ENCODE measurements around the gene GFAP. TPM values are rescaled to one million over a fixed set of nuclear protein-coding genes. Genes with fewer than 3 reads are reported as not detected.

GFAP gene
- total RNA-seq, 1 experiment from 2014 or later, result 1.6 TPM

GRCh38 chr17:44930667-44931066, 15.4 kb upstream of the GFAP start:
- H3K4me1 Mint-ChIP-seq, result no peaks in the 10 kb centered on the region
- no peak for TF ChIP-seq NR3C1 (CRISPR knock-in tag; conservative IDR thresholded peaks at IDR 0.05; ENCODE audit: low read depth)
- no peaks in the 10 kb centered on the region for H3K9me3 Mint-ChIP-seq
- no peaks in the 10 kb centered on the region for H3K27me3 Mint-ChIP-seq (ENCODE audit: low read depth)
- CTCF ChIA-PET, result interaction anchor here (0.9 to 1.0 kb wide), 2 partner anchors 8 to 10 kb away, joined by 3 read pairs; no protein-coding TSS in a partner anchor
- DNase-seq (ENCODE audit: low spot score) (no peak), ATAC-seq (no peak)
- H3K36me3 Mint-ChIP-seq, result peaks cover 73% of the 10 kb centered on the region
- H3K27ac Mint-ChIP-seq, result no peak overlapping the region
- POLR2A ChIA-PET, result no interaction called here
- no peak overlapping the region for H3K4me3 Mint-ChIP-seq

- Mint-ChIP-seq H3K9me3 (no peaks in the 10 kb centered on the region), H3K27ac (no peak overlapping the region), H3K27me3 (ENCODE audit: low read depth) (no peaks in the 10 kb centered on the region), H3K36me3 (peaks cover 66% of the 10 kb centered on the region), H3K4me3 (no peak overlapping the region), H3K4me1 (no peaks in the 10 kb centered on the region)
- POLR2A ChIA-PET, result no interaction called here
- DNase-seq (ENCODE audit: low spot score) (no peak), ATAC-seq (no peak)
- CTCF ChIA-PET, result interaction anchor here (1.4 kb wide), 1 partner anchor 9 kb away, joined by 7 read pairs; no protein-coding TSS in a partner anchor
- TF ChIP-seq SOX15 (CRISPR knock-in tag; IDR thresholded peaks at IDR 0.05), result no peak
- TF ChIP-seq ZNF263 (CRISPR knock-in tag; IDR thresholded peaks at IDR 0.05; ENCODE audit: low read depth), result no peak
- TF ChIP-seq MXD4 (CRISPR knock-in tag; IDR thresholded peaks at IDR 0.05; ENCODE audit: borderline replicate concordance), result no peak
- no peak for TF ChIP-seq ZNF138 (CRISPR knock-in tag; conservative IDR thresholded peaks at IDR 0.05)
- TF ChIP-seq FOXJ3 (CRISPR knock-in tag; IDR thresholded peaks at IDR 0.05; ENCODE audit: borderline replicate concordance), result no peak
- TF ChIP-seq CTCF (IDR thresholded peaks at IDR 0.05), result no peak
- no peak for TF ChIP-seq STAT6 (CRISPR knock-in tag; conservative IDR thresholded peaks at IDR 0.05; ENCODE audit: low read depth)
- no peak for TF ChIP-seq JAZF1 (CRISPR knock-in tag; IDR thresholded peaks at IDR 0.05)
- TF ChIP-seq RELA (CRISPR knock-in tag; IDR thresholded peaks at IDR 0.05; ENCODE audit: borderline replicate concordance), result no peak
- no peak for TF ChIP-seq NR2C2 (CRISPR knock-in tag; IDR thresholded peaks at IDR 0.05)
- TF ChIP-seq SP1 (CRISPR knock-in tag; conservative IDR thresholded peaks at IDR 0.05), result no peak
- TF ChIP-seq ZNF423 (CRISPR knock-in tag; IDR thresholded peaks at IDR 0.05), result no peak
- no peak for TF ChIP-seq SMAD4 (CRISPR knock-in tag; IDR thresholded peaks at IDR 0.05)
- TF ChIP-seq ZSCAN18 (CRISPR knock-in tag; IDR thresholded peaks at IDR 0.05), result no peak
- no peak for TF ChIP-seq ATF1 (CRISPR knock-in tag; IDR thresholded peaks at IDR 0.05)
- TF ChIP-seq ZNF232 (CRISPR knock-in tag; IDR thresholded peaks at IDR 0.05), result no peak
- no peak for TF ChIP-seq AFF4 (CRISPR knock-in tag; IDR thresholded peaks at IDR 0.05; ENCODE audit: borderline replicate concordance)
Measured at GRCh38 chr17:44928950-44929720, 13.8 kb upstream of the GFAP start.
